GM23338 (cell line): ENCODE measurements around the gene SLC25A26. TPM values are rescaled to one million over a fixed set of nuclear protein-coding genes. Genes with fewer than 3 reads are reported as not detected.

Experiments used
- ATAC-seq: fragments of 200-7000 bp; cut with Tn5 transposase; 3 replicates; pipeline ENCODE4 v1.9.1; 2020
- DNase-seq: peaks from one replicate; pipeline ENCODE4 v3.0.0-alpha.2; 2015; ENCODE audit warnings: low spot score
- H2AFZ ChIP-seq: fragments of 200-600 bp; sonication (generic); 2 replicates; pipeline ENCODE4 v1.8.0; 2016; ENCODE audit warnings: antibody characterized with exemption, mild to moderate bottlenecking, moderate library complexity
- H3F3A ChIP-seq: fragments of 200-600 bp; sonication (generic); replicated peaks from 2 replicates; pipeline ENCODE4 v1.8.0; 2017; ENCODE audit warnings: antibody characterized with exemption, mixed run types, low read depth
- H3K27ac ChIP-seq: fragments of 200-600 bp; sonication (generic); 2 replicates; pipeline ENCODE4 v1.6.1; 2016; ENCODE audit warnings: low read depth
- H3K27me3 ChIP-seq: fragments of 200-600 bp; sonication (generic); 2 replicates; pipeline ENCODE4 v1.8.0; 2016; ENCODE audit warnings: mild to moderate bottlenecking, mixed run types, moderate library complexity; ENCODE audit not compliant: insufficient read depth
- H3K36me3 ChIP-seq: fragments of 200-600 bp; sonication (generic); 2 replicates; pipeline ENCODE4 v1.8.0; 2016; ENCODE audit warnings: mild to moderate bottlenecking; ENCODE audit not compliant: insufficient read depth
- H3K4me1 ChIP-seq: fragments of 200-600 bp; sonication (generic); 2 replicates; pipeline ENCODE4 v1.8.0; 2016; ENCODE audit warnings: mild to moderate bottlenecking, moderate library complexity; ENCODE audit not compliant: insufficient read depth
- H3K4me2 ChIP-seq: fragments of 200-600 bp; sonication (generic); 2 replicates; pipeline ENCODE4 v1.7.1; 2017; ENCODE audit warnings: mixed run types
- H3K4me3 ChIP-seq: fragments of 200-600 bp; sonication (generic); 2 replicates; pipeline ENCODE4 v1.6.1; 2016; ENCODE audit warnings: mixed run types
- H3K79me2 ChIP-seq: fragments of 200-600 bp; sonication (generic); replicated peaks from 2 replicates; pipeline ENCODE4 v1.8.0; 2017; ENCODE audit warnings: mild to moderate bottlenecking; ENCODE audit not compliant: insufficient read depth
- H3K9me2 ChIP-seq: fragments of 200-600 bp; sonication (generic); 2 replicates; pipeline ENCODE4 v1.8.0; 2017; ENCODE audit not compliant: insufficient read depth
- H4K20me1 ChIP-seq: fragments of 200-600 bp; sonication (generic); replicated peaks from 2 replicates; pipeline ENCODE4 v1.8.0; 2017; ENCODE audit warnings: mild to moderate bottlenecking; ENCODE audit not compliant: insufficient read depth
- H3K27ac Mint-ChIP-seq: 2 replicates; pipeline ENCODE4 v1.8.0; 2020; ENCODE audit warnings: inconsistent platforms, mild to moderate bottlenecking, moderate library complexity, mixed read lengths
- H3K27me3 Mint-ChIP-seq: 3 replicates; pipeline ENCODE4 v1.8.0; 2022; ENCODE audit warnings: low read depth, mild to moderate bottlenecking, moderate library complexity, mixed read lengths, inconsistent platforms; ENCODE audit not compliant: insufficient read depth, poor library complexity
- H3K36me3 Mint-ChIP-seq: 3 replicates; pipeline ENCODE4 v1.8.0; 2021; ENCODE audit warnings: low read depth, mild to moderate bottlenecking, inconsistent platforms, moderate library complexity, mixed read lengths
- H3K4me1 Mint-ChIP-seq: 3 replicates; pipeline ENCODE4 v1.8.0; 2020; ENCODE audit warnings: mild to moderate bottlenecking, inconsistent platforms, mixed read lengths
- H3K4me3 Mint-ChIP-seq: 3 replicates; pipeline ENCODE4 v1.8.0; 2021; ENCODE audit warnings: moderate library complexity, mild to moderate bottlenecking, inconsistent platforms, mixed read lengths
- H3K9me3 Mint-ChIP-seq: 3 replicates; pipeline ENCODE4 v1.8.0; 2020; ENCODE audit warnings: moderate library complexity, mild to moderate bottlenecking, inconsistent platforms, mixed read lengths
- CREB1 ChIP-seq: fragments of 250-450 bp; sonication (Bioruptor Pico); IDR thresholded peaks from 2 replicates; pipeline ENCODE4 v1.5.0; 2020; ENCODE audit warnings: low read depth, mild to moderate bottlenecking, moderate library complexity
- CTCF ChIP-seq, 2 experiments: fragments of 200-600 bp in 1 of 2; sonication (generic) in 1 of 2; conservative IDR thresholded peaks; 2 replicates each; pipeline versions ENCODE4 v1.5.1 to v1.6.1; 2016 to 2017; ENCODE audit warnings: antibody characterized with exemption in 2 of 2, low read depth in 2 of 2, mild to moderate bottlenecking in 2 of 2, moderate library complexity in 1 of 2
- ETS1 ChIP-seq: IDR thresholded peaks from 2 replicates; pipeline ENCODE4 v1.6.1; 2016; ENCODE audit warnings: antibody characterized with exemption
- EZH2 ChIP-seq: fragments of 200-600 bp; sonication (generic); IDR thresholded peaks from one replicate; pipeline ENCODE4 v1.8.0; 2017; ENCODE audit warnings: antibody characterized with exemption, mild to moderate bottlenecking, low read depth; ENCODE audit not compliant: unreplicated experiment
- EZH2phosphoT487 ChIP-seq: fragments of 200-600 bp; sonication (generic); IDR thresholded peaks from one replicate; pipeline ENCODE4 v1.8.1; 2018; ENCODE audit warnings: antibody characterized with exemption; ENCODE audit not compliant: unreplicated experiment
- JUNB ChIP-seq: IDR thresholded peaks from one replicate; pipeline ENCODE4 v1.6.1; 2016; ENCODE audit warnings: antibody characterized with exemption; ENCODE audit not compliant: unreplicated experiment
- NANOG ChIP-seq: IDR thresholded peaks from 2 replicates; pipeline ENCODE4 v1.6.1; 2016; ENCODE audit warnings: antibody characterized with exemption, borderline replicate concordance
- POLR2AphosphoS5 ChIP-seq: IDR thresholded peaks from 2 replicates; pipeline ENCODE4 v1.6.1; 2016; ENCODE audit warnings: antibody characterized with exemption, low read depth
- REST ChIP-seq: IDR thresholded peaks from one replicate; pipeline ENCODE4 v1.6.1; 2018; ENCODE audit warnings: antibody characterized with exemption; ENCODE audit not compliant: unreplicated experiment
- STAT1 ChIP-seq: IDR thresholded peaks from one replicate; pipeline ENCODE4 v1.6.1; 2016; ENCODE audit warnings: antibody characterized with exemption; ENCODE audit not compliant: unreplicated experiment
- ZNF114 ChIP-seq: fragments of 250-450 bp; sonication (Bioruptor Pico); IDR thresholded peaks from 2 replicates; pipeline ENCODE4 v1.5.0; 2020; ENCODE audit warnings: mild to moderate bottlenecking, moderate library complexity
- ZNF331 ChIP-seq: fragments of 250-450 bp; sonication (Bioruptor Pico); IDR thresholded peaks from 2 replicates; pipeline ENCODE4 v1.5.0; 2020; ENCODE audit warnings: low read depth, mild to moderate bottlenecking, moderate library complexity
- ZNF462 ChIP-seq: fragments of 250-450 bp; sonication (Bioruptor Pico); IDR thresholded peaks from 2 replicates; pipeline ENCODE4 v1.5.0; 2020; ENCODE audit warnings: mild to moderate bottlenecking, moderate library complexity
- polyA plus RNA-seq: library from polyadenylated mRNA; unstranded; fragments of >200 nt; fragmentation: Nextera tagmentation; extraction: Ambion mirVana; gene quantifications from 2 replicates; pipeline ENCODE4 v1.2.1, GENCODE V29; 2016
- total RNA-seq: library from RNA; depleted of rRNA; stranded (reverse); fragments of >200 nt; shearing (Covaris generic); gene quantifications from 2 replicates; pipeline ENCODE4 v1.2.3, GENCODE V29; 2014

The SLC25A26 gene
- total and polyA plus RNA-seq, 2 experiments from 2014 or later, result 24.8 to 40.2 TPM

GRCh38 chr3:66186545-66186944 is 34.3 kb upstream of the SLC25A26 start:
- Histone ChIP-seq H3K36me3 (no peaks in the 10 kb centered on the region), H3K4me1 (no peaks in the 10 kb centered on the region), H3K27ac (no peak overlapping the region), H4K20me1 (no peaks in the 10 kb centered on the region), H3F3A (no peaks in the 10 kb centered on the region), H3K9me2 (peaks cover 21% of the 10 kb centered on the region; the same call in 1 of the 2 replicates), H3K4me3 (no peak overlapping the region), H2AFZ (no peak overlapping the region), H3K27me3 (no peaks in the 10 kb centered on the region), H3K79me2 (no peaks in the 10 kb centered on the region), H3K4me2 (no peak overlapping the region)
- no peak for DNase-seq
- Mint-ChIP-seq H3K36me3 (no peaks in the 10 kb centered on the region), H3K4me3 (no peak overlapping the region), H3K9me3 (no peaks in the 10 kb centered on the region), H3K27ac (no peak overlapping the region), H3K4me1 (no peaks in the 10 kb centered on the region), H3K27me3 (peaks cover 6% of the 10 kb centered on the region)
- no peak for ATAC-seq
- no peak for TF ChIP-seq ZNF462
- no peak for TF ChIP-seq EZH2
- no peak for TF ChIP-seq EZH2phosphoT487
- no peak for TF ChIP-seq JUNB
- no peak for TF ChIP-seq ZNF331 (CRISPR knock-in tag)
- no peak for TF ChIP-seq CREB1 (CRISPR knock-in tag)
- TF ChIP-seq STAT1, result no peak
- TF ChIP-seq REST, result no peak
- no peak for TF ChIP-seq POLR2AphosphoS5
- no peak for TF ChIP-seq ETS1
- no peak for TF ChIP-seq ZNF114 (CRISPR knock-in tag)
- TF ChIP-seq CTCF (conservative IDR thresholded peaks at IDR 0.05; ENCODE audit: low read depth in 2 of 2), result no peak
- TF ChIP-seq NANOG, result no peak
